WTC11 (cell line): ENCODE results near the gene SLC2A10. TPM values are rescaled to one million over a fixed set of nuclear protein-coding genes. Genes with fewer than 3 reads are reported as not detected.

ENCODE experiments used
- ATAC-seq: fragments of 200-7000 bp; cut with Tn5 transposase; 2 replicates; pipeline ENCODE4 v1.10.0; 2021; ENCODE audit warnings: mild to moderate bottlenecking, moderate library complexity
- CTCF ChIA-PET: fragments of 300-600 bp; sonication (Branson Sonifier 250); formaldehyde crosslinking; loops from one replicate; lab custom pipeline; 2021; ENCODE audit warnings: antibody characterized with exemption; lab: Charles Lee
- POLR2A ChIA-PET: fragments of 350-600 bp; sonication (Branson Sonifier 250); formaldehyde crosslinking; loops from one replicate; lab custom pipeline; 2021; ENCODE audit warnings: antibody characterized with exemption; lab: Charles Lee
- DNase-seq: peaks from one replicate; pipeline ENCODE4 v3.0.0; 2021; ENCODE audit warnings: low spot score
- H3K27ac Mint-ChIP-seq: 2 replicates; pipeline ENCODE4 v1.8.0; 2021; ENCODE audit warnings: mixed read lengths
- H3K27me3 Mint-ChIP-seq: 2 replicates; pipeline ENCODE4 v1.8.0; 2021; ENCODE audit warnings: low read depth, mild to moderate bottlenecking, moderate library complexity, mixed read lengths
- H3K36me3 Mint-ChIP-seq: 2 replicates; pipeline ENCODE4 v1.8.0; 2021; ENCODE audit warnings: mixed read lengths
- H3K4me1 Mint-ChIP-seq: 2 replicates; pipeline ENCODE4 v1.8.0; 2022; ENCODE audit warnings: mixed read lengths
- H3K4me3 Mint-ChIP-seq: 2 replicates; pipeline ENCODE4 v1.8.0; 2021; ENCODE audit warnings: mild to moderate bottlenecking, moderate library complexity, mixed read lengths
- H3K9me3 Mint-ChIP-seq: 2 replicates; pipeline ENCODE4 v1.8.0; 2021; ENCODE audit warnings: mixed read lengths
- ARID4B ChIP-seq: sonication (generic); formaldehyde crosslinking; IDR thresholded peaks from 2 replicates; pipeline ENCODE4 v1.8.0; 2023; ENCODE audit warnings: missing genetic modification reagents, mild to moderate bottlenecking, borderline replicate concordance
- ATF6 ChIP-seq: sonication (generic); formaldehyde crosslinking; IDR thresholded peaks from 2 replicates; pipeline ENCODE4 v1.8.1; 2023; ENCODE audit warnings: mild to moderate bottlenecking, missing genetic modification reagents
- CDX4 ChIP-seq: fragments of 250-450 bp; sonication (Bioruptor Pico); IDR thresholded peaks from 2 replicates; pipeline ENCODE4 v1.9.0; 2021; ENCODE audit warnings: moderate library complexity, mild to moderate bottlenecking, inconsistent platforms, borderline replicate concordance
- ESRRA ChIP-seq: sonication (generic); formaldehyde crosslinking; IDR thresholded peaks from 2 replicates; pipeline ENCODE4 v1.8.1; 2022; ENCODE audit warnings: mild to moderate bottlenecking, missing genetic modification reagents, borderline replicate concordance
- FOXP1 ChIP-seq: sonication (generic); formaldehyde crosslinking; IDR thresholded peaks from 2 replicates; pipeline ENCODE4 v1.8.0; 2022; ENCODE audit warnings: missing genetic modification reagents, mild to moderate bottlenecking, moderate library complexity, borderline replicate concordance
- HMGA2 ChIP-seq: fragments of 250-450 bp; sonication (Bioruptor Pico); IDR thresholded peaks from 2 replicates; pipeline ENCODE4 v1.4.0; 2021; ENCODE audit warnings: mild to moderate bottlenecking, moderate library complexity
- JAZF1 ChIP-seq: fragments of 250-450 bp; sonication (Bioruptor Pico); IDR thresholded peaks from 2 replicates; pipeline ENCODE4 v1.9.0; 2021; ENCODE audit warnings: moderate library complexity, mild to moderate bottlenecking, inconsistent platforms
- JUN ChIP-seq: sonication (generic); formaldehyde crosslinking; IDR thresholded peaks from 2 replicates; pipeline ENCODE4 v1.8.0; 2023; ENCODE audit warnings: mild to moderate bottlenecking, missing genetic modification reagents
- NR3C1 ChIP-seq: sonication (generic); formaldehyde crosslinking; conservative IDR thresholded peaks from 2 replicates; pipeline ENCODE4 v1.8.1; 2023; ENCODE audit warnings: low read depth, mild to moderate bottlenecking, missing genetic modification reagents
- RELA ChIP-seq: sonication (generic); formaldehyde crosslinking; IDR thresholded peaks from 2 replicates; pipeline ENCODE4 v1.8.1; 2022; ENCODE audit warnings: missing genetic modification reagents, mild to moderate bottlenecking, borderline replicate concordance
- RORB ChIP-seq: fragments of 250-450 bp; sonication (Bioruptor Pico); IDR thresholded peaks from 2 replicates; pipeline ENCODE4 v1.9.0; 2021; ENCODE audit warnings: mild to moderate bottlenecking
- SMAD3 ChIP-seq: sonication (generic); formaldehyde crosslinking; IDR thresholded peaks from 2 replicates; pipeline ENCODE4 v1.8.0; 2022; ENCODE audit warnings: missing genetic modification reagents, mild to moderate bottlenecking, borderline replicate concordance
- USF2 ChIP-seq: sonication (generic); formaldehyde crosslinking; IDR thresholded peaks from 2 replicates; pipeline ENCODE4 v1.8.1; 2023; ENCODE audit warnings: mild to moderate bottlenecking, missing genetic modification reagents, moderate library complexity
- ZNF121 ChIP-seq: sonication (generic); formaldehyde crosslinking; IDR thresholded peaks from 2 replicates; pipeline ENCODE4 v1.8.0; 2023; ENCODE audit warnings: missing genetic modification reagents
- ZNF219 ChIP-seq: sonication (generic); formaldehyde crosslinking; IDR thresholded peaks from 2 replicates; pipeline ENCODE4 v1.8.0; 2023; ENCODE audit warnings: missing genetic modification reagents, mild to moderate bottlenecking, borderline replicate concordance
- ZNF671 ChIP-seq: fragments of 250-450 bp; sonication (Bioruptor Pico); IDR thresholded peaks from 2 replicates; pipeline ENCODE4 v1.8.0; 2021; ENCODE audit warnings: mild to moderate bottlenecking
- total RNA-seq: library from RNA; stranded (reverse); gene quantifications from 3 replicates; pipeline ENCODE4 v1.2.3, GENCODE V29; 2021

SLC2A10 gene
- total RNA-seq, 1 experiment from 2014 or later, result 8.0 TPM

- ChIA-PET POLR2A (no interaction called here), CTCF (interaction anchor here (0.8 to 2.8 kb wide), 6 partner anchors 8 to 629 kb away, joined by 3 to 18 read pairs (median 4); no protein-coding TSS in a partner anchor)
- no peak for ATAC-seq
- Mint-ChIP-seq H3K27me3 (peaks cover 3% of the 10 kb centered on the region; the same call in 1 of the 2 replicates), H3K9me3 (no peaks in the 10 kb centered on the region), H3K4me3 (no peak overlapping the region), H3K27ac (no peak overlapping the region; the same call in 1 of the 2 replicates), H3K36me3 (no peaks in the 10 kb centered on the region), H3K4me1 (peaks cover 4% of the 10 kb centered on the region)
- no peak for TF ChIP-seq JUN
- no peak for TF ChIP-seq JAZF1
- TF ChIP-seq NR3C1 (CRISPR knock-in tag), result no peak
- no peak for TF ChIP-seq HMGA2 (CRISPR knock-in tag)
- no peak for TF ChIP-seq ZNF121 (CRISPR knock-in tag)
- TF ChIP-seq RORB (CRISPR knock-in tag), result no peak
- no peak for TF ChIP-seq ESRRA (CRISPR knock-in tag)
- TF ChIP-seq SMAD3, result no peak
- TF ChIP-seq FOXP1 (CRISPR knock-in tag), result no peak
- DNase-seq, result no peak
These were observed 46.3 kb downstream of the SLC2A10 start for GRCh38 chr20:46755483-46756413.

- Mint-ChIP-seq H3K4me1 (peaks cover 4% of the 10 kb centered on the region), H3K9me3 (no peaks in the 10 kb centered on the region), H3K4me3 (no peak overlapping the region), H3K36me3 (no peaks in the 10 kb centered on the region), H3K27me3 (peaks cover 3% of the 10 kb centered on the region; the same call in 1 of the 2 replicates), H3K27ac (no peak overlapping the region)
- ChIA-PET POLR2A (no interaction called here), CTCF (interaction anchor here (0.8 to 1.8 kb wide), 4 partner anchors 10 to 628 kb away, joined by 3 to 4 read pairs (median 4); no protein-coding TSS in a partner anchor)
- TF ChIP-seq CDX4 (CRISPR knock-in tag), result no peak
- TF ChIP-seq ZNF219 (CRISPR knock-in tag), result no peak
- no peak for TF ChIP-seq ATF6 (CRISPR knock-in tag)
- ATAC-seq, result no peak
- DNase-seq, result no peak
These were observed 47.0 kb downstream of the SLC2A10 start for GRCh38 chr20:46756419-46756818.

- Mint-ChIP-seq H3K4me1 (peaks cover 4% of the 10 kb centered on the region), H3K9me3 (no peaks in the 10 kb centered on the region), H3K27ac (no peak overlapping the region), H3K4me3 (no peak overlapping the region), H3K36me3 (no peaks in the 10 kb centered on the region), H3K27me3 (no peaks in the 10 kb centered on the region)
- CTCF ChIA-PET, result interaction anchor here (0.8 to 1.5 kb wide), 9 partner anchors 8 to 268 kb away, joined by 3 to 6 read pairs (median 4); no protein-coding TSS in a partner anchor
- ATAC-seq, result no peak
- POLR2A ChIA-PET, result no interaction called here
- TF ChIP-seq USF2 (no peak), RELA (no peak), ARID4B (no peak), ZNF671 (CRISPR knock-in tag) (no peak)
- DNase-seq, result no peak
These were observed 47.7 kb downstream of the SLC2A10 start for GRCh38 chr20:46757135-46757534.
